Limb (tissue), 2 donors: Measurements from ENCODE around the gene CST11.
"Not testable (repeated sequence)": the region's sequence is repeated elsewhere in the genome, so short reads cannot be mapped to it uniquely, and the experiment has no call there.

ENCODE experiments used
- DNase-seq, 2 donors: peaks; one replicate each; pipeline ENCODE4 v3.0.0-alpha.2; 2016; ENCODE audit errors: extremely low spot score in 2 of 2

CST11 gene

GRCh38 chr20:23452776-23453175 lies at the start of gene CST11:
TSS of gene CST11 (minus strand) at chr20:23452876. CDS start at chr20:23452811, 65 bp downstream.
- no peak for DNase-seq

- no peak for DNase-seq
Observed at GRCh38 chr20:23501926-23502325, 49.2 kb upstream of the CST11 start.

- DNase-seq, result no peak
Observed at GRCh38 chr20:23497536-23497935, 44.9 kb upstream of the CST11 start.

GRCh38 chr20:23493172-23493772 lies 40.6 kb upstream of the CST11 start:
- no peak for DNase-seq

GRCh38 chr20:23492292-23492691 lies 39.6 kb upstream of the CST11 start:
- DNase-seq, result no peak

GRCh38 chr20:23490817-23491216 lies 38.1 kb upstream of the CST11 start, which contains the start of gene CST8:
TSS of gene CST8 (plus strand) at chr20:23491117. CDS start at chr20:23491668, 551 bp downstream.
- DNase-seq, result no peak

GRCh38 chr20:23488996-23489395 lies 36.3 kb upstream of the CST11 start:
- DNase-seq, result no peak

GRCh38 chr20:23488470-23488869 lies 35.8 kb upstream of the CST11 start:
- no peak for DNase-seq

GRCh38 chr20:23484081-23484480 lies 31.4 kb upstream of the CST11 start:
- DNase-seq, result no peak

- no peak for DNase-seq
Observed at GRCh38 chr20:23482138-23482537, 29.5 kb upstream of the CST11 start.

GRCh38 chr20:23479043-23479442 lies 26.4 kb upstream of the CST11 start:
- no peak for DNase-seq

GRCh38 chr20:23477223-23477622 lies 24.5 kb upstream of the CST11 start:
- no peak for DNase-seq

- DNase-seq, result no peak
Observed at GRCh38 chr20:23476015-23476754, 23.5 kb upstream of the CST11 start.

GRCh38 chr20:23475395-23475794 lies 22.7 kb upstream of the CST11 start:
- no peak for DNase-seq

- DNase-seq, result not testable (repeated sequence)
Observed at GRCh38 chr20:23473293-23473692, 20.6 kb upstream of the CST11 start.

GRCh38 chr20:23472306-23472705 lies 19.6 kb upstream of the CST11 start:
- DNase-seq, result not testable (repeated sequence)

- not testable (repeated sequence) for DNase-seq
Observed at GRCh38 chr20:23466961-23467360, 14.3 kb upstream of the CST11 start.

GRCh38 chr20:23461180-23461579 lies 8.5 kb upstream of the CST11 start:
- no peak for DNase-seq

GRCh38 chr20:23459461-23460150 lies 6.9 kb upstream of the CST11 start:
- no peak for DNase-seq

- no peak for DNase-seq
Observed at GRCh38 chr20:23456873-23457272, 4.2 kb upstream of the CST11 start.

GRCh38 chr20:23456409-23456808 lies 3.7 kb upstream of the CST11 start:
- DNase-seq, result peak in 1 of 2 donors; percentile 14

- DNase-seq, result no peak
Observed at GRCh38 chr20:23455639-23456038, 3.0 kb upstream of the CST11 start.
